ENCODE data around the gene C2orf69.

DNA sequence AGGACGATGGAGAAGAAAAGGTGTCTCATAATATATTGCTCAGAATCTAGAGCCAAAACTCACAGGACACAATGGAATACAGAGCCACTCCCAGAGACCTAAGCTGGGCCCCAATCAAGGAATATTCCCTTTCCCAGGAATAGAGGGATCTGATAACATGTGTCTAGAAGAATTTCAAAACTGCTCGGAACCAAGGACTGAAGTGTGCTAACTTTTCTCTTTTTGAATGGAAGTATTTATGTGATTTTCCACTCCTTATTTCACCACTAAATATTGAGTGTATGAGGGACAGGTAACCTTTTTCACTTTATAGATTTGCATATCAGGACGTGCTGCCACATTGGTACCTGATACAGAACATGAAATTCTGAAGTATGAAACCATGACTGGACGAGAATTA, 9.2 kb upstream of the C2orf69 start:
- TF ChIP-seq CTCF (IDR thresholded peaks at IDR 0.05) = no peak
- TF ChIP-seq POLR2AphosphoS5 (IDR thresholded peaks at IDR 0.05) = no peak
- TF ChIP-seq POLR2A (IDR thresholded peaks at IDR 0.05) = no peak

All from breast epithelium (tissue), 3 donors.